ENCODE measurements around the gene SORCS2. TPM values are rescaled to one million over a fixed set of nuclear protein-coding genes. Genes with fewer than 3 reads are reported as not detected.

The SORCS2 gene
- total and polyA plus RNA-seq, 3 donors from 2014 or later: 2.7 to 4.6 (median 2.9) TPM

- Histone ChIP-seq H3K27ac (no peak overlapping the region), H3K4me1 (no peaks in the 10 kb centered on the region), H3K36me3 (ENCODE audit: low read depth, missing control alignments) (no peaks in the 10 kb centered on the region), H3K27me3 (no peaks in the 10 kb centered on the region), H3K4me3 (no peak overlapping the region), H3K9me3 (no peaks in the 10 kb centered on the region)
- TF ChIP-seq POLR2A (IDR thresholded peaks at IDR 0.05) (no peak), CTCF (IDR thresholded peaks at IDR 0.05) (no peak)
- intact Hi-C loops (cut with DNase I; ENCODE audit: low total_unique reads): no loop called here
- DNase-seq: no peak
- 66 to 87% methylated on average over 5 of the region's 5 CpGs for WGBS, 2 donors
Observed at GRCh38 chr4:7475207-7475606, 282.9 kb downstream of the SORCS2 start.

- Histone ChIP-seq H3K27ac (no peak overlapping the region), H3K4me1 (no peaks in the 10 kb centered on the region), H3K27me3 (no peaks in the 10 kb centered on the region), H3K4me3 (no peak overlapping the region), H3K36me3 (ENCODE audit: low read depth, missing control alignments) (no peaks in the 10 kb centered on the region), H3K9me3 (no peaks in the 10 kb centered on the region)
- intact Hi-C loops (cut with DNase I; ENCODE audit: low total_unique reads): no loop called here
- no peak for TF ChIP-seq CTCF (IDR thresholded peaks at IDR 0.05)
- TF ChIP-seq POLR2A (IDR thresholded peaks at IDR 0.05): no peak
- WGBS, 2 donors: 68 to 80% methylated on average over 4 to 6 of the region's 6 CpGs
- DNase-seq: no peak
Observed at GRCh38 chr4:7476820-7477219, 284.5 kb downstream of the SORCS2 start.

- Histone ChIP-seq H3K36me3 (ENCODE audit: low read depth, missing control alignments) (no peaks in the 10 kb centered on the region), H3K4me3 (no peak overlapping the region), H3K4me1 (no peaks in the 10 kb centered on the region), H3K27ac (no peak overlapping the region), H3K27me3 (no peaks in the 10 kb centered on the region), H3K9me3 (no peaks in the 10 kb centered on the region)
- TF ChIP-seq POLR2A (IDR thresholded peaks at IDR 0.05) (no peak), CTCF (IDR thresholded peaks at IDR 0.05) (no peak)
- intact Hi-C loops (cut with DNase I; ENCODE audit: low total_unique reads): no loop called here
- WGBS, 2 donors: 87% methylated on average over 6 to 7 of the region's 7 CpGs
- DNase-seq: no peak
Observed at GRCh38 chr4:7477695-7478094, 285.4 kb downstream of the SORCS2 start.

GRCh38 chr4:7478665-7479064, 286.3 kb downstream of the SORCS2 start:
- Histone ChIP-seq H3K4me1 (no peaks in the 10 kb centered on the region), H3K27me3 (no peaks in the 10 kb centered on the region), H3K9me3 (no peaks in the 10 kb centered on the region), H3K4me3 (no peak overlapping the region), H3K36me3 (ENCODE audit: low read depth, missing control alignments) (no peaks in the 10 kb centered on the region), H3K27ac (no peak overlapping the region)
- no peak for DNase-seq
- intact Hi-C loops (cut with DNase I; ENCODE audit: low total_unique reads): no loop called here
- WGBS, 2 donors: 81 to 92% methylated on average over 7 to 11 of the region's 11 CpGs
- TF ChIP-seq POLR2A (IDR thresholded peaks at IDR 0.05) (no peak), CTCF (IDR thresholded peaks at IDR 0.05) (no peak)

GRCh38 chr4:7480423-7480822, 288.1 kb downstream of the SORCS2 start:
- no peak for DNase-seq
- intact Hi-C loops (cut with DNase I; ENCODE audit: low total_unique reads): no loop called here
- H3K27me3 ChIP-seq: no peaks in the 10 kb centered on the region
- H3K36me3 ChIP-seq (ENCODE audit: low read depth, missing control alignments): no peaks in the 10 kb centered on the region
- H3K27ac ChIP-seq: no peak overlapping the region
- H3K4me1 ChIP-seq: no peaks in the 10 kb centered on the region
- TF ChIP-seq POLR2A (IDR thresholded peaks at IDR 0.05): no peak
- no peak for TF ChIP-seq CTCF (IDR thresholded peaks at IDR 0.05)
- WGBS, 2 donors: 95% methylated on average over 7 to 16 of the region's 16 CpGs
- H3K9me3 ChIP-seq: no peaks in the 10 kb centered on the region
- H3K4me3 ChIP-seq: no peak overlapping the region
